Measurements from ENCODE around the gene HUWE1. TPM values are rescaled to one million over a fixed set of nuclear protein-coding genes. Genes with fewer than 3 reads are reported as not detected.
A peak's percentile ranks its signal among the peaks of the same experiment; 100 is the strongest.

The HUWE1 gene
- total RNA-seq, 2 experiments from 2014 or later: 376 to 384 TPM

DNA sequence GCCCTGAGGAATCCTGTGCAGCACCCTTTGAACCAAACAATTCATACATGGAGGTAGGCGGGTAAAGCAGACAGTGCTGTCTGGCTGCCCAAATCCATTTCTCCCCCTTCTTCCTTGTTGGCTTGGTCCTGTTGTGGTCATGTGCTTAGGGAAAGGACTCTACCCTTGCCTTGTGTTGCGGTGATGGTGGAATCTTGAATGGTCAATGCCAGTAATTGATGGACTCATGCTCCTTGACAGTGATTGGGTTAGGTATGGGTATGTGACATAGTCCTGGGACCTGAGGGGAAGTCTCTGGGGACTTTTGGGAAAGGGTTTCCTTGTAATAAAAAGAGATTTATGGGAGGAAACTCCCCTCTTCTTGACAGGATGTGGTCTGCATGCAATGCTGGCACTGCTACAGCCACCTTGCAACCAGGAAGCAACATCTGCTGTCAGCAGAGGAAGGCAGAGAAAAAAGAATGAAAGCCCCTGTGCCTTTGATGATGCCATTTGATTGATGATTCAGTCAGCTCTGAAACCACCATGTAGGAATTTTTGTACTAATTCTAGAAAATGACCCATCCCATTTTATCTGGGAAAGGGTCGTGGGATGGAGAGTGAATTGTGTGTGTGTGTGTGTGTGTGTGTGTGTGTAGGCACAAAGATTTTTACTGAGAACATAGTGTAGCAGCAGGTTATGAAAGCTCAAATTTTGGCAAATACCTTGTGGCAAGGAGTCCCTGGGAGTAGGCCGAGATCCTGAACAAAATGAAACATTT is 30.0 kb upstream of the HUWE1 start:
- intact Hi-C loops (cut with micrococcal nuclease): no loop called here
- ChIA-PET POLR2A (interaction anchor here (1.1 to 5.9 kb wide), 5 partner anchors 11 to 36 kb away, joined by 3 to 58 read pairs (median 52); partner anchors contain the start of gene HUWE1), CTCF (no interaction called here)
- Mint-ChIP-seq H3K9me3 (no peaks in the 10 kb centered on the region), H3K4me1 (ENCODE audit: low read depth) (peaks cover 41% of the 10 kb centered on the region), H3K27ac (peak overlapping the region; percentile 100), H3K36me3 (ENCODE audit: low read depth) (peaks cover 10% of the 10 kb centered on the region), H3K4me3 (peak overlapping the region; percentile 90), H3K27me3 (no peaks in the 10 kb centered on the region)
- TF ChIP-seq, protein P1, sequence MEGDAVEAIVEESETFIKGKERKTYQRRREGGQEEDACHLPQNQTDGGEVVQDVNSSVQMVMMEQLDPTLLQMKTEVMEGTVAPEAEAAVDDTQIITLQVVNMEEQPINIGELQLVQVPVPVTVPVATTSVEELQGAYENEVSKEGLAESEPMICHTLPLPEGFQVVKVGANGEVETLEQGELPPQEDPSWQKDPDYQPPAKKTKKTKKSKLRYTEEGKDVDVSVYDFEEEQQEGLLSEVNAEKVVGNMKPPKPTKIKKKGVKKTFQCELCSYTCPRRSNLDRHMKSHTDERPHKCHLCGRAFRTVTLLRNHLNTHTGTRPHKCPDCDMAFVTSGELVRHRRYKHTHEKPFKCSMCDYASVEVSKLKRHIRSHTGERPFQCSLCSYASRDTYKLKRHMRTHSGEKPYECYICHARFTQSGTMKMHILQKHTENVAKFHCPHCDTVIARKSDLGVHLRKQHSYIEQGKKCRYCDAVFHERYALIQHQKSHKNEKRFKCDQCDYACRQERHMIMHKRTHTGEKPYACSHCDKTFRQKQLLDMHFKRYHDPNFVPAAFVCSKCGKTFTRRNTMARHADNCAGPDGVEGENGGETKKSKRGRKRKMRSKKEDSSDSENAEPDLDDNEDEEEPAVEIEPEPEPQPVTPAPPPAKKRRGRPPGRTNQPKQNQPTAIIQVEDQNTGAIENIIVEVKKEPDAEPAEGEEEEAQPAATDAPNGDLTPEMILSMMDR (IDR thresholded peaks at IDR 0.05): no peak
- peak; percentile 25 for ATAC-seq
- DNase-seq: peak; percentile 68

DNA sequence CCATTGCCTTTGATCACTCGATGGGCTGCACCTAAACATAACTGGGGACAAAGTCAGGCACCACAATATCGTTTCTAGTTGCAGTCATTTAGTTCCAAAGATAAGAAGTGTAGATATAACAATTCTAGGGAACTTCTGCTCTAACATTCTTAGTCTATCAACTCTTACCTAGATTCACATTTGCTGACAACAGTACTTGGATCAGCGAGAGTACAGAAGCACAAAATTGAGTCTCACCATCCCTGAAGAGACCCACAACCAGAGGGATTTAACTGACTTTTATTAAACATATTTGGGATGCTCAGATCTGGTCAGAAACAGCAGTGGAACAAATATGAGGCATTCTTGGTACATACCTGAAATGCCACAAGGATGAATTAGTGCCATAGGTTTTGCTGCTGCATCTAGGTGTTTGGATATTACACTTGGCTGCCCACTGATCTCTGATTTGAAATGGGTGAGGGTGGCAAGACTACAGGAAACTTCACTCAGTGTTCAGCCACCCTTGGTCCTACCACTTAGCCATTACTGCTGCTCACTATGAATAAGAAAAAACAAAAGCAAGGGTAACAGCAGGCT is 28.9 kb upstream of the HUWE1 start:
- peak overlapping the region; percentile 90 for H3K4me3 Mint-ChIP-seq
- ATAC-seq (peak; percentile 18), DNase-seq (no peak)
- no peaks in the 10 kb centered on the region for H3K9me3 Mint-ChIP-seq
- POLR2A ChIA-PET: interaction anchor here (1.9 to 5.9 kb wide), 4 partner anchors 12 to 32 kb away, joined by 9 to 58 read pairs (median 54); partner anchors contain the start of gene HUWE1
- CTCF ChIA-PET: interaction anchor here (1.0 to 1.6 kb wide), 2 partner anchors 19 to 31 kb away, joined by 3 to 5 read pairs; no protein-coding TSS in a partner anchor
- intact Hi-C loops (cut with micrococcal nuclease): no loop called here
- TF ChIP-seq, protein P1 (IDR thresholded peaks at IDR 0.05): no peak
- peaks cover 45% of the 10 kb centered on the region for H3K4me1 Mint-ChIP-seq (ENCODE audit: low read depth)
- peak overlapping the region; percentile 100 for H3K27ac Mint-ChIP-seq
- no peaks in the 10 kb centered on the region for H3K27me3 Mint-ChIP-seq
- peaks cover 17% of the 10 kb centered on the region for H3K36me3 Mint-ChIP-seq (ENCODE audit: low read depth)

DNA sequence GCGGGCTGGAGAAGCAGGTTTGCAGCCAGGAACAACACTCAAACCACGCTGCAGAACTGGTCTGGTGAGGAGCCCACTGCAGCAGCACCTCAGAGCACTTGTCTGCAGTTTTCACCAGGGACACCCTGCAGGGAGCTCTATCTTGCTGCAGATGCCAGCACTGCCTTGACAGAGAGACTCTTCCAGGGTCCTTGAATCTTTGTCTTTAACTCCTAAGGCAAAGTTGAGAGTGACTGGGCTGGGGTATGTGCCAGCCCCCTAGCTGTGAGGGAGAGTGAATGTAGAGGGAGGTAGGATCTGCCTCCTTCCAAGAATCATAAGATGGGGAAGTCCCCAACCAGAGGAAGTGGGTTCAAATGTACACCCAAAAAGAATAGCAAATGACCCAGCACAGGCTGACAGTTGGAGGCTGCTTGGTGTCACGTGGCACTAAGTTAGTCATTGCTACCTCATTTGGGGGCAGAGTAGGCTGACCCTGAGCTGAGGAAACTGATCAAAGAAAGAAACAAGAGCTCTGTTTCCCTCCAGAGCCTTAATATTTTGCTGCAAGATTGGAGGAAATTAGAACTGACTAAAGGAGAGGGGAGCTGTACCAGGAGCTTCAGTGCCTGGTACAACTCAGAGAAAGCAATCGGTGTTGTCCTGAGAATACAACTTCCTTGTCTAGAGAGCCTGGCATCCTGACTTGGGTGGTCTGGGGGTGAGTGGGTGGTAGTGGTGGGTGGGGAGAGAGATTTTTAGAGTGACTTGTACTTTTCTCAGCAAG is 28.2 kb upstream of the HUWE1 start:
- peak; percentile 75 for ATAC-seq

DNA sequence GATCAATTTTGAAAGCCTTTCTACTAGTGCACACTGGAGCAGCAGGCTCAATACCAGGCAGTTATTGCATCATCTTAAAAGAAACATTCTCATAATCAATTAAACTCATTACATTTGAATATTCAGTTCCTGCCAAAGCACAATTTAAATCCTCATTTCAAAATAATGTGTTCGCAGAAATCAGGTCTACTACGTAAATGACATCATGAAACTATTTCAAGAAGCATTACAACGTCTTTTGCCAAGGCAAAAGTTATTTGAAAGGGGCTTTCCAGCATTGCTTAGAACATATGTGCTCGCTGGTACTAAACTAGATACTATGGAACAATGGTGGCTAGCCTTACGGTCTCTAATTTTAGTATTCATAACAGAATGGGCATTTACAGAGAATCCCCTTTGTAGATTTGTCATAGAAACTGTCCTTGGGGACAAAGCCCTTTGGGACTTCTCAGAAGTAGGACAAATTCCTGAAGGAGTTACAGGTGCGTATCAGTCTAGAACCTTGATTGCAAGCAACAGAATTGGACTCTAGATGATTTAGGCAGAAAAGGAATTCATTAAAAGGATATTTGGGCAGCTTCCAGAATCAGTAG is 27.6 kb upstream of the HUWE1 start:
- peak overlapping the region; percentile 100 for H3K27ac Mint-ChIP-seq
- ATAC-seq: peak; percentile 11
- H3K9me3 Mint-ChIP-seq: no peaks in the 10 kb centered on the region
- intact Hi-C loops (cut with micrococcal nuclease): loop anchor here (1.0 kb wide), 1 partner anchor 30 kb away; no protein-coding TSS in a partner anchor
- H3K27me3 Mint-ChIP-seq: no peaks in the 10 kb centered on the region
- no peak for DNase-seq
- ChIA-PET CTCF (interaction anchor here (1.6 kb wide), 1 partner anchor 30 kb away, joined by 5 read pairs; no protein-coding TSS in a partner anchor), POLR2A (interaction anchor here (0.7 to 5.9 kb wide), 7 partner anchors 18 to 53 kb away, joined by 3 to 58 read pairs (median 4); partner anchors contain the start of gene HUWE1)
- TF ChIP-seq, protein P1 (IDR thresholded peaks at IDR 0.05): no peak
- peak overlapping the region; percentile 90 for H3K4me3 Mint-ChIP-seq
- H3K36me3 Mint-ChIP-seq (ENCODE audit: low read depth): peaks cover 22% of the 10 kb centered on the region
- peaks cover 41% of the 10 kb centered on the region for H3K4me1 Mint-ChIP-seq (ENCODE audit: low read depth)

More for the DNA sequence above, 28.2 kb upstream of the HUWE1 start:
- TF ChIP-seq, protein P1 (IDR thresholded peaks at IDR 0.05): no peak
- Mint-ChIP-seq H3K27me3 (no peaks in the 10 kb centered on the region), H3K36me3 (ENCODE audit: low read depth) (peaks cover 17% of the 10 kb centered on the region), H3K9me3 (no peaks in the 10 kb centered on the region), H3K4me1 (ENCODE audit: low read depth) (peaks cover 42% of the 10 kb centered on the region), H3K4me3 (peak overlapping the region; percentile 90), H3K27ac (peak overlapping the region; percentile 100)
- peak; percentile 79 for DNase-seq
- POLR2A ChIA-PET: interaction anchor here (0.7 to 5.9 kb wide), 8 partner anchors 12 to 52 kb away, joined by 3 to 58 read pairs (median 6); partner anchors contain the start of gene HUWE1
- CTCF ChIA-PET: interaction anchor here (1.0 to 1.6 kb wide), 2 partner anchors 19 to 30 kb away, joined by 3 to 5 read pairs; no protein-coding TSS in a partner anchor
- intact Hi-C loops (cut with micrococcal nuclease): loop anchor here (1.0 kb wide), 1 partner anchor 30 kb away; no protein-coding TSS in a partner anchor
